GM12874 (cell line): ENCODE data around the gene RNF168.

Experiments
- TF ChIP-seq, protein P1 (sequence below): IDR thresholded peaks from 2 replicates; pipeline ENCODE4 v1.5.1; 2011; ENCODE audit warnings: low read depth, mild to moderate bottlenecking, control low read depth, low read length, moderate library complexity; ENCODE audit not compliant: insufficient read depth

Gene RNF168

DNA sequence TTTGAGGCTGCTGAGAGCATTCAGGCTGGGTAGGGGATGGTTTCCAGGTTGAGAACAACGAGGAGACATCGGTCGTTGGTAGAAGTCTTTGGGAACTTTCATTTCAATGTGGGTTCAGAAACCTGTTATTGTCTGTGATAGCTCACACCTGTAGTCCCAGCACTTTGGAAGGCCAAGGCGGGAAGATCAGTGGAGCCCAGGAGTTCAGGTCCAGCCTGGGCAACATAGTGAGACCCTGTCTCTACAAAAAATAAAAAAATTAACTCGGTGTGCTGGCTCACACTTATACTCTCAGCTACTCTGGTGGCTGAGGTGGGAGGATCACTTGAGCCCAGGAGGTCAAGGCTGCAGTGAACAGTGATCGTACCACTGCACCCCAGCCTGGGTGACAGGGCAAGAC, 988 bp upstream of the RNF168 start:
- TF ChIP-seq, protein P1, sequence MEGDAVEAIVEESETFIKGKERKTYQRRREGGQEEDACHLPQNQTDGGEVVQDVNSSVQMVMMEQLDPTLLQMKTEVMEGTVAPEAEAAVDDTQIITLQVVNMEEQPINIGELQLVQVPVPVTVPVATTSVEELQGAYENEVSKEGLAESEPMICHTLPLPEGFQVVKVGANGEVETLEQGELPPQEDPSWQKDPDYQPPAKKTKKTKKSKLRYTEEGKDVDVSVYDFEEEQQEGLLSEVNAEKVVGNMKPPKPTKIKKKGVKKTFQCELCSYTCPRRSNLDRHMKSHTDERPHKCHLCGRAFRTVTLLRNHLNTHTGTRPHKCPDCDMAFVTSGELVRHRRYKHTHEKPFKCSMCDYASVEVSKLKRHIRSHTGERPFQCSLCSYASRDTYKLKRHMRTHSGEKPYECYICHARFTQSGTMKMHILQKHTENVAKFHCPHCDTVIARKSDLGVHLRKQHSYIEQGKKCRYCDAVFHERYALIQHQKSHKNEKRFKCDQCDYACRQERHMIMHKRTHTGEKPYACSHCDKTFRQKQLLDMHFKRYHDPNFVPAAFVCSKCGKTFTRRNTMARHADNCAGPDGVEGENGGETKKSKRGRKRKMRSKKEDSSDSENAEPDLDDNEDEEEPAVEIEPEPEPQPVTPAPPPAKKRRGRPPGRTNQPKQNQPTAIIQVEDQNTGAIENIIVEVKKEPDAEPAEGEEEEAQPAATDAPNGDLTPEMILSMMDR: no peak

DNA sequence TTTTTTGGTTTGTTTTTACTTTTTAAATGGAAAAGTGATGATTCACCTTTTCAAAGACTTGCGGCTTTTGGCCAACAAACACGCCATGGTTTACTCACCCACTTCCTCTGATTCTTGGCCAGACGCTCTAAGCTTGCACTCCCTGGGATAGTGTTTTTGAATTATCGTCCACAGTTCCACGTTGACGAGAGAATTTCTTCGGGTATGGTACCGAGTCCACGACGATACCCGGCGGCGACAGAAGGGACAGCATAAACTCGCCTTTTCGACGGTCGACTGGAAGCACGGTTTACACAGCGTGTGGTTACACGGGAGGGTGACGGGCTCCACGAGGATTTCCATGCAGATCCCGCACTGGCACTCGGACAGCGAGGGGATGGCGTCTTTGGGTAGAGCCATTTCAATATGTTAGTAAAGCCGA, 783 bp downstream of the RNF168 start:
- TF ChIP-seq, protein P1: no peak

DNA sequence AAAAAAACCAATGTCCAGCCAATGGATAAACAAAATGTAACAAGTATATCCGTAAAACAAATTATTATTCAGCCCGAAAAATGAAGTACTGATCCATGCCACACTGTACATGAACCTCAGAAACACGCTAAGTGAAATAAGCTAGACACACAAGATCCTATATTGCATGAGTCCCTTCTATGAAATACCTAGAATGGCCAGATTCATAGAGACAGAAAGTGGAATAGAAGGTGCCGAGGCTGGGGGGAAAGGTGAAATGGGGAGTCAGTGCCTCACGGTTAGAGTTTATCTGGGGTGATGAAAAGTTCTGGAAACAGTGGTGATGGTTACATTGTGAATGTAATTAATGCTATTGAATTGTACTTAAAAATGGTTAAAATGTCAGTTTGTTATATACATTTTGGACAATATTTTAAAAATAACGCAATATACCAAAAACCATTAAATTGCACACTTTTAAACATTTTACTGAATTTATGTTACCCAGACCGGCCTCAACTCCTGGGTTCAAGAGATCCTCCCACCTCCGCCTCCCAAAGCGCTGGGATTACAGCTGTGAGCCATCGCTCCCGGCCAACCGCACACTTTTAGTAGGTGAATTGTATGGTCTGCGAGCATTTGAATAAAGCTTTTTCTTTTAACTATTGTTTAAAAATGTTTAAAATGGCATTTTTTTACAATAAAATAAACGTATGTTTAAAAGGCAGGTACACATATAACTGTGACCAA, 2.1 kb downstream of the RNF168 start:
- TF ChIP-seq, protein P1: no peak

DNA sequence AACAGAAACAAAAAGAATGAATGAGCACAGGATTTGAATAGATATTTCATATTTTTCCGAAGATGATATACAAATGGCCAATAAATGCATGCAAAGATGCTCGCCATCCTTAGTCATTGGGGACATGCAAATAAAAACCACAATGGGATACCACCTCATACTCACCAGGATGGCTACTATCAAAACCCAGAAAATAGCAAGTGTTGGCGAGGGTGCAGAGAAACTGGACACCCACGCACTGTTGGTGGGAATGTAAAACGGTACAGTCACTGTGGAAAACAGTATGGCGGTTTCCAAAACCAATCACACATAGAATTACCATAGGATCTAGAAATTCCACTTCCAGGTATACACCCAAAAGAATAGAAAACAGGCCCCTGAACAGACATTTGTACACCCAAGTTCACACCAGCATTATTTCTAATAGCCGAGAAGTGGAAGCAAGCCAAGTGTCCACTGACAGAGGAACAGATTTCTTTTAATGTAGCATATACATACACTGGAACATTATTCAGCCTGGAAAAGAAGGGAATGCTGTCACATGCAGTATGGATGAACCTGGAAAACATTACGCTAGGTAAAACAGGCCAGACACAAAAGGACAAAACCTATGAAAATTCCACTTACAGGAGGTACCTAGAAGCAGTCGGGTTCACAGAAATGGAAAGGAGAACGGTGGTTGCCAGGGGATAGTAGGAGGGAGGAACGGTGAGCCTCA, 3.6 kb downstream of the RNF168 start:
- TF ChIP-seq, protein P1: no peak

DNA sequence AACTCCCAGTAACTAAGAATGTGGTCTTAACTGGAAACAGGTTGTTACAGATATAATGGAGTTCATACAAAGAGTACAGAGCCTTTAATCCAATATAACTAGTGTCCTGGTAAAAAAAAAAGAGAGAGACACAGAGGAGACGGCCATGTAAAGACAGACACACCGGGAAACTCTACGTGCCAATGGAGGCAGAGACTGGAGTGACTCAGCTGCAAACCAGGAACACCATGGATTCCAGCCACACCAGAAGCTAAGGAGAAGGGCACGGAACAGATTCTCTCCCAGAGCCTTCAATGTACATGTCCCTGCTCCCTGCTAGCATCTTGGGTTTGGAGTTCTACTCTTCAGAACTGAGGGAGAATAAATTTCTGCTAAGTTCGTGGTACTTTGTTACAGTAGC, 4.5 kb downstream of the RNF168 start:
- TF ChIP-seq, protein P1: no peak

DNA sequence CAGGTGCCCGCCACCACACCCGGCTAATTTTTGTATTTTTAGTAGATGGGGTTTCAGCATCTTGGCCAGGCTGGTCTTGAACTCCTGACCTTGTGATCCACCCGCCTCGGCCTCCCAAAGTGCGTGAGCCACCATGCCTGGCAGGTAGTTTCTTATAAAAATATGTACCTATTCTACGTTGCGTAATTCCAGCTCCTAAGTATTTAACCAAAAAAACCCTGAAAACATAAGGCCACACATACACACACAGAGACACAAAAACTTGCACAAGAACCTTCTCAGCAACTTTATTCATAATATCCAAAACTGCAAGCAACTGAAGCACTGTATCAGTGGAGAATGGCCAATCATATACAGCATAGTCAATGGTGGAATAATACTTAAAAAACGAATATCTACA, 5.3 kb downstream of the RNF168 start:
- TF ChIP-seq, protein P1: no peak

DNA sequence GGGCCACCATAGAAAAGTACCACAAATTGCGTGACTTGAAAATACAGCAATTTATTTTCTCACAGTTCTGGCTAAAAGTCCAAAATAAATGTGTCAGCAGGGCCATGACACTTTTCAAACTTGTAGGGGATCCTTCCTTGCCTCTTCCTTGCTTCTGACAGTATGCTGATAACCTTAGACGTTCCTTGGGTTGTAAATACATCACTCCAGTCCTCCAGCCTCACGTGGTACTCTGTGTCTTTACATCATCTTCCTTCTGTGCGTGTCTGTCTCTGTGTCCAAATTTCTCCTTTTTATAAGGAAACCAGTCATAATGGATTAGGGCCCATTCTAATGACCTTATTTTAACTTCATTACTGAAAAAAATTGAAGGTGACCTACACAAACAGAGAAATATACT, 7.4 kb downstream of the RNF168 start:
- TF ChIP-seq, protein P1: no peak
